ENCODE measurements around the gene TRAF3.

Gene TRAF3

GRCh38 chr14:102902523-102903247, 125.4 kb downstream of the TRAF3 start:
- TF ChIP-seq SPI1 (IDR thresholded peaks at IDR 0.05; ENCODE audit: borderline replicate concordance, low read depth) (no peak), POLR2AphosphoS5 (IDR thresholded peaks at IDR 0.05; ENCODE audit: low read depth) (no peak), GABPA (IDR thresholded peaks at IDR 0.05; ENCODE audit: low read depth) (no peak), CTCF (IDR thresholded peaks at IDR 0.05; ENCODE audit: insufficient read depth, low read length) (no peak), REST (IDR thresholded peaks at IDR 0.05; ENCODE audit: insufficient replicate concordance, low read depth) (no peak)
- DNase-seq (ENCODE audit: low read depth in 1 of 2, low spot score in 1 of 2), result no peak
- no peak overlapping the region for H3K27ac ChIP-seq (replicated peaks)
- H3K4me3 ChIP-seq (replicated peaks; ENCODE audit: insufficient read depth, low read length), result no peak overlapping the region
- H3K27me3 ChIP-seq (ENCODE audit: insufficient read depth, poor library complexity, severe bottlenecking), result no peaks in the 10 kb centered on the region

GRCh38 chr14:102903248-102903888, 126.1 kb downstream of the TRAF3 start:
- no peak overlapping the region for H3K27ac ChIP-seq (replicated peaks)
- TF ChIP-seq SPI1 (IDR thresholded peaks at IDR 0.05; ENCODE audit: borderline replicate concordance, low read depth) (no peak), REST (IDR thresholded peaks at IDR 0.05; ENCODE audit: insufficient replicate concordance, low read depth) (no peak), POLR2AphosphoS5 (IDR thresholded peaks at IDR 0.05; ENCODE audit: low read depth) (no peak), CTCF (IDR thresholded peaks at IDR 0.05; ENCODE audit: insufficient read depth, low read length) (no peak), GABPA (IDR thresholded peaks at IDR 0.05; ENCODE audit: low read depth) (no peak)
- no peaks in the 10 kb centered on the region for H3K27me3 ChIP-seq (ENCODE audit: insufficient read depth, poor library complexity, severe bottlenecking)
- DNase-seq (ENCODE audit: low read depth in 1 of 2, low spot score in 1 of 2), result no peak
- no peak overlapping the region for H3K4me3 ChIP-seq (replicated peaks; ENCODE audit: insufficient read depth, low read length)

GRCh38 chr14:102903889-102904512, 126.8 kb downstream of the TRAF3 start:
- Histone ChIP-seq H3K27ac (replicated peaks) (no peak overlapping the region), H3K27me3 (ENCODE audit: insufficient read depth, poor library complexity, severe bottlenecking) (no peaks in the 10 kb centered on the region), H3K4me3 (replicated peaks; ENCODE audit: insufficient read depth, low read length) (no peak overlapping the region)
- TF ChIP-seq CTCF (IDR thresholded peaks at IDR 0.05; ENCODE audit: insufficient read depth, low read length) (no peak), REST (IDR thresholded peaks at IDR 0.05; ENCODE audit: insufficient replicate concordance, low read depth) (no peak), SPI1 (IDR thresholded peaks at IDR 0.05; ENCODE audit: borderline replicate concordance, low read depth) (no peak), GABPA (IDR thresholded peaks at IDR 0.05; ENCODE audit: low read depth) (no peak), POLR2AphosphoS5 (IDR thresholded peaks at IDR 0.05; ENCODE audit: low read depth) (no peak)
- DNase-seq (ENCODE audit: low read depth in 1 of 2, low spot score in 1 of 2), result no peak

Data from HL-60 (cell line).